ENCODE data around the gene SLC16A4.

DNA sequence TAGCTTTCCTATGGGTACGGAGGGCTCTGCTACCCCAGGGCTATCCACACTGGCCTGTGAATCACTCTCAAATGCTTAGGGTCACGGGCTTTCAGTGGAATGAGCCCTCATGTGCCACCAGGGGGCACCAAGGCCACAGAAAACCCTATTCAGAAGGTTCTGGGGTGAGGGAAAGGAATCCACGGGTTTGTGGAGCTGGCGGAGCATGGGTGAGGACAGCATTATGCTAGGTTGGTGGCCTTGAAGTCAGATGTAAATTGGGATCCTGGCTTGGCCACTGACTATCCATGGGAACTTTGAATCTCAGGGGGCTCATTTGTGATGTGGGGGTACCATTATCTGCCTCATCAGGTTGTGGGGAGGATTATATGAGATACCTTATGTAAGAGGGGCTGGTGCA, 21.8 kb upstream of the SLC16A4 start:
- no peak for TF ChIP-seq POLR2A (IDR thresholded peaks at IDR 0.05)
- TF ChIP-seq, protein P1, sequence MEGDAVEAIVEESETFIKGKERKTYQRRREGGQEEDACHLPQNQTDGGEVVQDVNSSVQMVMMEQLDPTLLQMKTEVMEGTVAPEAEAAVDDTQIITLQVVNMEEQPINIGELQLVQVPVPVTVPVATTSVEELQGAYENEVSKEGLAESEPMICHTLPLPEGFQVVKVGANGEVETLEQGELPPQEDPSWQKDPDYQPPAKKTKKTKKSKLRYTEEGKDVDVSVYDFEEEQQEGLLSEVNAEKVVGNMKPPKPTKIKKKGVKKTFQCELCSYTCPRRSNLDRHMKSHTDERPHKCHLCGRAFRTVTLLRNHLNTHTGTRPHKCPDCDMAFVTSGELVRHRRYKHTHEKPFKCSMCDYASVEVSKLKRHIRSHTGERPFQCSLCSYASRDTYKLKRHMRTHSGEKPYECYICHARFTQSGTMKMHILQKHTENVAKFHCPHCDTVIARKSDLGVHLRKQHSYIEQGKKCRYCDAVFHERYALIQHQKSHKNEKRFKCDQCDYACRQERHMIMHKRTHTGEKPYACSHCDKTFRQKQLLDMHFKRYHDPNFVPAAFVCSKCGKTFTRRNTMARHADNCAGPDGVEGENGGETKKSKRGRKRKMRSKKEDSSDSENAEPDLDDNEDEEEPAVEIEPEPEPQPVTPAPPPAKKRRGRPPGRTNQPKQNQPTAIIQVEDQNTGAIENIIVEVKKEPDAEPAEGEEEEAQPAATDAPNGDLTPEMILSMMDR (IDR thresholded peaks at IDR 0.05 in 4 of 5, conservative IDR thresholded peaks at IDR 0.05 in 1 of 5): peak; percentile 35 to 67 (median 55)

Data from gastrocnemius medialis (tissue), 4 donors.